HepG2 (cell line): ENCODE results near the gene IGF2. TPM values are rescaled to one million over a fixed set of nuclear protein-coding genes. Genes with fewer than 3 reads are reported as not detected.

ENCODE experiments used
- CC2D1A ChIP-seq: sonication (generic); formaldehyde crosslinking; IDR thresholded peaks from 2 replicates; pipeline ENCODE4 v1.8.1; 2023; ENCODE audit warnings: mild to moderate bottlenecking, missing genetic modification reagents
- ETV5 ChIP-seq: IDR thresholded peaks from 2 replicates; pipeline ENCODE4 v1.6.1; 2018; ENCODE audit warnings: missing biosample characterization, missing genetic modification reagents, inconsistent platforms, borderline replicate concordance
- FOXC1 ChIP-seq: sonication (generic); formaldehyde crosslinking; IDR thresholded peaks from 2 replicates; pipeline ENCODE4 v1.8.0; 2022; ENCODE audit warnings: mild to moderate bottlenecking, missing genetic modification reagents, borderline replicate concordance
- GABPB1 ChIP-seq: IDR thresholded peaks from 2 replicates; pipeline ENCODE4 v1.6.1; 2016; ENCODE audit warnings: mild to moderate bottlenecking, missing genetic modification reagents, moderate library complexity, missing compliant biosample characterization
- LCORL ChIP-seq, 2 experiments: fragments of 450-650 bp in 1 of 2; sonication (generic) in 1 of 2; formaldehyde crosslinking in 1 of 2; IDR thresholded peaks; 2 replicates each; pipeline versions ENCODE4 v1.5.0 to v1.6.1; 2017 to 2020; ENCODE audit warnings: antibody characterized with exemption in 1 of 2, missing genetic modification reagents in 1 of 2
- RFXAP ChIP-seq: sonication (generic); formaldehyde crosslinking; IDR thresholded peaks from 2 replicates; pipeline ENCODE4 v1.4.0; 2020; ENCODE audit warnings: missing genetic modification reagents, borderline replicate concordance
- SMAD1 ChIP-seq: sonication (generic); formaldehyde crosslinking; IDR thresholded peaks from 2 replicates; pipeline ENCODE4 v1.4.0; 2020; ENCODE audit warnings: missing genetic modification reagents, low read depth, mild to moderate bottlenecking, borderline replicate concordance
- TFE3 ChIP-seq: IDR thresholded peaks from 2 replicates; pipeline ENCODE4 v1.6.1; 2016
- UBTF ChIP-seq: sonication (generic); formaldehyde crosslinking; IDR thresholded peaks from 2 replicates; pipeline ENCODE4 v1.4.0; 2020; ENCODE audit warnings: mild to moderate bottlenecking, missing genetic modification reagents
- XRCC5 ChIP-seq: fragments of 200-400 bp; formaldehyde crosslinking; optimal IDR thresholded peaks from 2 replicates; pipeline ENCODE3; 2017; ENCODE audit warnings: mild to moderate bottlenecking, low read length
- ZBTB42 ChIP-seq: sonication (generic); formaldehyde crosslinking; IDR thresholded peaks from 2 replicates; pipeline ENCODE4 v1.5.0; 2020; ENCODE audit warnings: mild to moderate bottlenecking, missing genetic modification reagents
- ZNF121 ChIP-seq: sonication (generic); formaldehyde crosslinking; IDR thresholded peaks from 2 replicates; pipeline ENCODE4 v1.5.0; 2020; ENCODE audit warnings: mild to moderate bottlenecking, missing genetic modification reagents
- ZNF274 ChIP-seq: sonication (generic); formaldehyde crosslinking; IDR thresholded peaks from 2 replicates; pipeline ENCODE4 v1.5.1; 2020; ENCODE audit warnings: mild to moderate bottlenecking, missing genetic modification reagents
- ZNF414 ChIP-seq: sonication (generic); formaldehyde crosslinking; IDR thresholded peaks from 2 replicates; pipeline ENCODE4 v1.5.0; 2020; ENCODE audit warnings: missing genetic modification reagents
- ZNF75D ChIP-seq: sonication (generic); formaldehyde crosslinking; IDR thresholded peaks from 2 replicates; pipeline ENCODE4 v1.8.1; 2023; ENCODE audit warnings: missing genetic modification reagents, mild to moderate bottlenecking, borderline replicate concordance
- polyA plus RNA-seq, 8 experiments: library from polyadenylated mRNA; depleted of rRNA in 3 of 8; stranded (reverse) in 7 of 8; unstranded in 1 of 8; fragments of >200 nt; fragmentation: Illumina TruSeq in 4 of 8; extraction: Trizol in 4 of 8; gene quantifications; 2 replicates each; pipeline versions ENCODE4 v1.2.1 to v1.2.3, GENCODE V29; 2011 to 2016; ENCODE audit warnings: low read depth in 4 of 8, missing spikeins in 1 of 8, mixed read lengths in 1 of 8; ENCODE audit not compliant: insufficient read depth in 1 of 8
- total RNA-seq, 5 experiments: library from RNA; depleted of rRNA; stranded (reverse); fragments of >200 nt; fragmentation: Illumina TruSeq; extraction: Trizol; gene quantifications; 2 replicates each; pipeline ENCODE4 v1.2.3, GENCODE V29; 2016; ENCODE audit warnings: low read depth in 1 of 5
- TF ChIP-seq, protein P1 (sequence below): sonication (generic); formaldehyde crosslinking; IDR thresholded peaks from 2 replicates; pipeline ENCODE4 v1.4.0; 2020; ENCODE audit warnings: missing genetic modification reagents
- TF ChIP-seq, protein P2 (sequence below): IDR thresholded peaks from 2 replicates; pipeline ENCODE4 v1.6.1; 2012; ENCODE audit warnings: inconsistent platforms
- TF ChIP-seq, protein P3 (sequence below): sonication (generic); formaldehyde crosslinking; IDR thresholded peaks from 2 replicates; pipeline ENCODE4 v1.5.0; 2020; ENCODE audit warnings: mild to moderate bottlenecking, missing genetic modification reagents, moderate library complexity

Gene IGF2
- total and polyA plus RNA-seq, 2 of the 13 experiments (the other 11 are each of a cell fraction or from before 2014, with no cell fraction given): 79.1 to 254 TPM

DNA sequence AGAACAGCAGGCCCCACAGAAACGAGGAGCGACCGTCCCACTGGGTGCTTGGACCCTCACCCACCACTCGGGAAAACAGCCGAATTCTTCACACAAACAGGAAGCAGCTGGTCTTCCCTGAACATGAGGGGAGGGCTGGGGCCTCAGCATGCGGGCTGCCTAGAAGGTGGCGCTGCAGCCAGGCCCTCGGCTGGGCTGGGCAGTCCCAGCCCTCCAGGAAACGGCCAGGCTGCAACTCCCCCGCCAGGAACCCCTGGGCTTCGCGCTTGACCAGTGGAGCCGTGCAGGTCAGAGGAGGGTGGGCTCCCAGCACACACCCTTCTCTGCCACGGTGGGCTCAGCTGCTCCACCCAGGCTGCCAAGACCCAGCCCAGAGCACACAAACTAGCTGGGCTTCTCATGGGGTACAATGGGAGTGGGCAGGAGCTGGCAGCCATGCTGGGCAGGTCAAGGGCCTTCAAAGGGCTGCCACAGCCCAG lies 29.6 kb downstream of the IGF2 start (continued):
- TF ChIP-seq, protein P1, sequence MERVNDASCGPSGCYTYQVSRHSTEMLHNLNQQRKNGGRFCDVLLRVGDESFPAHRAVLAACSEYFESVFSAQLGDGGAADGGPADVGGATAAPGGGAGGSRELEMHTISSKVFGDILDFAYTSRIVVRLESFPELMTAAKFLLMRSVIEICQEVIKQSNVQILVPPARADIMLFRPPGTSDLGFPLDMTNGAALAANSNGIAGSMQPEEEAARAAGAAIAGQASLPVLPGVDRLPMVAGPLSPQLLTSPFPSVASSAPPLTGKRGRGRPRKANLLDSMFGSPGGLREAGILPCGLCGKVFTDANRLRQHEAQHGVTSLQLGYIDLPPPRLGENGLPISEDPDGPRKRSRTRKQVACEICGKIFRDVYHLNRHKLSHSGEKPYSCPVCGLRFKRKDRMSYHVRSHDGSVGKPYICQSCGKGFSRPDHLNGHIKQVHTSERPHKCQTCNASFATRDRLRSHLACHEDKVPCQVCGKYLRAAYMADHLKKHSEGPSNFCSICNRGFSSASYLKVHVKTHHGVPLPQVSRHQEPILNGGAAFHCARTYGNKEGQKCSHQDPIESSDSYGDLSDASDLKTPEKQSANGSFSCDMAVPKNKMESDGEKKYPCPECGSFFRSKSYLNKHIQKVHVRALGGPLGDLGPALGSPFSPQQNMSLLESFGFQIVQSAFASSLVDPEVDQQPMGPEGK (CRISPR knock-in tag): peak; percentile 81
- TF ChIP-seq UBTF (peak; percentile 65), ZBTB42 (CRISPR knock-in tag) (no peak), ZNF75D (CRISPR knock-in tag) (no peak), FOXC1 (CRISPR knock-in tag) (peak; percentile 29; the same call in 1 of the 2 replicates), ZNF414 (CRISPR knock-in tag) (0 out of 2 replicates have a peak, but pooled peaks have one; percentile 29), LCORL (IDR thresholded peaks at IDR 0.05) (no peak), LCORL (CRISPR knock-in tag; IDR thresholded peaks at IDR 0.05) (peak; percentile 52; the same call in 1 of the 2 replicates), XRCC5 (peak; percentile 35), CC2D1A (CRISPR knock-in tag) (no peak), ZNF121 (CRISPR knock-in tag) (peak; percentile 33; the same call in 1 of the 2 replicates), TFE3 (peak; percentile 26; the same call in 1 of the 2 replicates), ETV5 (CRISPR knock-in tag) (0 out of 2 replicates have a peak, but pooled peaks have one; percentile 58), GABPB1 (peak; percentile 77), ZNF274 (0 out of 2 replicates have a peak, but pooled peaks have one; percentile 34), RFXAP (no peak), SMAD1 (no peak)
- TF ChIP-seq, protein P2, sequence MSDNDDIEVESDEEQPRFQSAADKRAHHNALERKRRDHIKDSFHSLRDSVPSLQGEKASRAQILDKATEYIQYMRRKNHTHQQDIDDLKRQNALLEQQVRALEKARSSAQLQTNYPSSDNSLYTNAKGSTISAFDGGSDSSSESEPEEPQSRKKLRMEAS: peak; percentile 83
- TF ChIP-seq, protein P3, sequence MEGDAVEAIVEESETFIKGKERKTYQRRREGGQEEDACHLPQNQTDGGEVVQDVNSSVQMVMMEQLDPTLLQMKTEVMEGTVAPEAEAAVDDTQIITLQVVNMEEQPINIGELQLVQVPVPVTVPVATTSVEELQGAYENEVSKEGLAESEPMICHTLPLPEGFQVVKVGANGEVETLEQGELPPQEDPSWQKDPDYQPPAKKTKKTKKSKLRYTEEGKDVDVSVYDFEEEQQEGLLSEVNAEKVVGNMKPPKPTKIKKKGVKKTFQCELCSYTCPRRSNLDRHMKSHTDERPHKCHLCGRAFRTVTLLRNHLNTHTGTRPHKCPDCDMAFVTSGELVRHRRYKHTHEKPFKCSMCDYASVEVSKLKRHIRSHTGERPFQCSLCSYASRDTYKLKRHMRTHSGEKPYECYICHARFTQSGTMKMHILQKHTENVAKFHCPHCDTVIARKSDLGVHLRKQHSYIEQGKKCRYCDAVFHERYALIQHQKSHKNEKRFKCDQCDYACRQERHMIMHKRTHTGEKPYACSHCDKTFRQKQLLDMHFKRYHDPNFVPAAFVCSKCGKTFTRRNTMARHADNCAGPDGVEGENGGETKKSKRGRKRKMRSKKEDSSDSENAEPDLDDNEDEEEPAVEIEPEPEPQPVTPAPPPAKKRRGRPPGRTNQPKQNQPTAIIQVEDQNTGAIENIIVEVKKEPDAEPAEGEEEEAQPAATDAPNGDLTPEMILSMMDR (CRISPR knock-in tag): peak; percentile 62
